DMS153 (cell line): ENCODE results near the gene AMPH.
A peak's percentile ranks its signal among the peaks of the same experiment; 100 is the strongest.
"Not testable (repeated sequence)": the region's sequence is repeated elsewhere in the genome, so short reads cannot be mapped to it uniquely, and the experiment has no call there.

ENCODE experiments used
- DNase-seq: peaks from one replicate; lab custom pipeline; 2025; lab: John Stamatoyannopoulos, UW

AMPH gene

GRCh38 chr7:38394660-38395059 is 236.5 kb downstream of the AMPH start:
- DNase-seq = no peak

GRCh38 chr7:38393874-38394273 is 237.3 kb downstream of the AMPH start:
- no peak for DNase-seq

- DNase-seq = no peak
Observed at GRCh38 chr7:38391751-38392150, 239.4 kb downstream of the AMPH start.

GRCh38 chr7:38385682-38386081 is 245.5 kb downstream of the AMPH start:
- no peak for DNase-seq

GRCh38 chr7:38383281-38383680 is 247.9 kb downstream of the AMPH start:
- no peak for DNase-seq

- DNase-seq = no peak
Observed at GRCh38 chr7:38382684-38383083, 248.5 kb downstream of the AMPH start.

GRCh38 chr7:38375453-38375852 is 255.7 kb downstream of the AMPH start:
- DNase-seq = no peak

- no peak for DNase-seq
Observed at GRCh38 chr7:38374507-38374906, 256.7 kb downstream of the AMPH start.

- DNase-seq = no peak
Observed at GRCh38 chr7:38373155-38373554, 258.0 kb downstream of the AMPH start.

- no peak for DNase-seq
Observed at GRCh38 chr7:38372290-38372689, 258.9 kb downstream of the AMPH start.

- peak; percentile 17 for DNase-seq
Observed at GRCh38 chr7:38369816-38370493, 261.2 kb downstream of the AMPH start.

- DNase-seq = no peak
Observed at GRCh38 chr7:38368191-38368605, 263.0 kb downstream of the AMPH start.

- no peak for DNase-seq
Observed at GRCh38 chr7:38367301-38367890, 263.8 kb downstream of the AMPH start.

GRCh38 chr7:38363379-38363778 is 267.8 kb downstream of the AMPH start:
- not testable (repeated sequence) for DNase-seq

- not testable (repeated sequence) for DNase-seq
Observed at GRCh38 chr7:38362611-38363237, 268.4 kb downstream of the AMPH start.

GRCh38 chr7:38360776-38361175 is 270.4 kb downstream of the AMPH start:
- DNase-seq = no peak

- not testable (repeated sequence) for DNase-seq
Observed at GRCh38 chr7:38359071-38359601, 272.0 kb downstream of the AMPH start.

- DNase-seq = not testable (repeated sequence)
Observed at GRCh38 chr7:38358273-38358831, 272.8 kb downstream of the AMPH start.

GRCh38 chr7:38354271-38354851 is 276.8 kb downstream of the AMPH start:
- peak; percentile 21 for DNase-seq

GRCh38 chr7:38353431-38353881 is 277.7 kb downstream of the AMPH start:
- not testable (repeated sequence) for DNase-seq

GRCh38 chr7:38351601-38352000 is 279.6 kb downstream of the AMPH start:
- no peak for DNase-seq

- DNase-seq = not testable (repeated sequence)
Observed at GRCh38 chr7:38350777-38351176, 280.4 kb downstream of the AMPH start.
